GM12892 (cell line): ENCODE measurements around the gene MACIR.

Source experiments
- DNase-seq: peaks from one replicate; pipeline ENCODE4 v3.0.0; 2011; ENCODE audit not compliant: insufficient read length
- FAIRE-seq: peaks from 2 replicates; lab custom pipeline; 2011; peaks lifted over from hg19 to GRCh38; lab: Jason Lieb, UNC
- POLR2A ChIP-seq: IDR thresholded peaks from 2 replicates; pipeline ENCODE4 v1.6.1; 2011; ENCODE audit warnings: low read depth, low read length, control low read depth
- POLR2AphosphoS5 ChIP-seq: IDR thresholded peaks from 2 replicates; pipeline ENCODE4 v1.6.1; 2011; ENCODE audit warnings: low read depth, low read length, control low read depth
- TAF1 ChIP-seq: IDR thresholded peaks from 2 replicates; pipeline ENCODE4 v1.6.1; 2011; ENCODE audit warnings: low read depth, mild to moderate bottlenecking, control low read depth, low read length, borderline replicate concordance

The MACIR gene

GRCh38 chr5:103295871-103296270 lies 37.3 kb downstream of the MACIR start:
- DNase-seq = no peak
- TF ChIP-seq POLR2A (no peak), POLR2AphosphoS5 (no peak), TAF1 (no peak)
- FAIRE-seq = no peak

GRCh38 chr5:103298117-103298516 lies 39.6 kb downstream of the MACIR start:
- FAIRE-seq = no peak
- no peak for DNase-seq
- no peak for TF ChIP-seq POLR2A
- no peak for TF ChIP-seq POLR2AphosphoS5
- no peak for TF ChIP-seq TAF1

- no peak for TF ChIP-seq POLR2A
- no peak for TF ChIP-seq POLR2AphosphoS5
- TF ChIP-seq TAF1 = no peak
- no peak for FAIRE-seq
Measured at GRCh38 chr5:103298607-103299188, 40.1 kb downstream of the MACIR start.

GRCh38 chr5:103305809-103306208 lies 47.2 kb downstream of the MACIR start:
- TF ChIP-seq POLR2AphosphoS5 (no peak), POLR2A (no peak), TAF1 (no peak)
- no peak for DNase-seq
- FAIRE-seq = no peak

More at GRCh38 chr5:103298607-103299188, 40.1 kb downstream of the MACIR start:
- DNase-seq = no peak

GRCh38 chr5:103307470-103307869 lies 48.9 kb downstream of the MACIR start:
- DNase-seq (no peak), FAIRE-seq (no peak)
- no peak for TF ChIP-seq POLR2A
- TF ChIP-seq TAF1 = no peak
- TF ChIP-seq POLR2AphosphoS5 = no peak

- no peak for TF ChIP-seq TAF1
- no peak for TF ChIP-seq POLR2AphosphoS5
- TF ChIP-seq POLR2A = no peak
- FAIRE-seq (no peak), DNase-seq (no peak)
Measured at GRCh38 chr5:103308774-103309173, 50.2 kb downstream of the MACIR start.

- TF ChIP-seq POLR2AphosphoS5 (no peak), POLR2A (no peak), TAF1 (no peak)
- DNase-seq = no peak
- peak; percentile 38 for FAIRE-seq
Measured at GRCh38 chr5:103313056-103313455, 54.5 kb downstream of the MACIR start.

- DNase-seq (no peak), FAIRE-seq (no peak)
- TF ChIP-seq POLR2A (no peak), POLR2AphosphoS5 (no peak), TAF1 (no peak)
Measured at GRCh38 chr5:103315455-103315854, 56.9 kb downstream of the MACIR start.

- no peak for TF ChIP-seq TAF1
- no peak for TF ChIP-seq POLR2A
- no peak for TF ChIP-seq POLR2AphosphoS5
- DNase-seq = no peak
- no peak for FAIRE-seq
Measured at GRCh38 chr5:103327451-103327850, 68.9 kb downstream of the MACIR start.

GRCh38 chr5:103327893-103328292 lies 69.3 kb downstream of the MACIR start:
- FAIRE-seq = peak; percentile 54
- TF ChIP-seq POLR2A (no peak), POLR2AphosphoS5 (no peak), TAF1 (no peak)
- no peak for DNase-seq
